GM21825 (cell line): ENCODE results near the gene DDIT3.
"Not testable (repeated sequence)": the region's sequence is repeated elsewhere in the genome, so short reads cannot be mapped to it uniquely, and the experiment has no call there.

ENCODE experiments used
- ATAC-seq: cut with Tn5 transposase; IDR thresholded peaks from one replicate; pipeline ENCODE4 v1.9.1; 2021; ENCODE audit warnings: mild to moderate bottlenecking, moderate library complexity; ENCODE audit not compliant: unreplicated experiment

Gene DDIT3, protein sequence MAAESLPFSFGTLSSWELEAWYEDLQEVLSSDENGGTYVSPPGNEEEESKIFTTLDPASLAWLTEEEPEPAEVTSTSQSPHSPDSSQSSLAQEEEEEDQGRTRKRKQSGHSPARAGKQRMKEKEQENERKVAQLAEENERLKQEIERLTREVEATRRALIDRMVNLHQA

DNA sequence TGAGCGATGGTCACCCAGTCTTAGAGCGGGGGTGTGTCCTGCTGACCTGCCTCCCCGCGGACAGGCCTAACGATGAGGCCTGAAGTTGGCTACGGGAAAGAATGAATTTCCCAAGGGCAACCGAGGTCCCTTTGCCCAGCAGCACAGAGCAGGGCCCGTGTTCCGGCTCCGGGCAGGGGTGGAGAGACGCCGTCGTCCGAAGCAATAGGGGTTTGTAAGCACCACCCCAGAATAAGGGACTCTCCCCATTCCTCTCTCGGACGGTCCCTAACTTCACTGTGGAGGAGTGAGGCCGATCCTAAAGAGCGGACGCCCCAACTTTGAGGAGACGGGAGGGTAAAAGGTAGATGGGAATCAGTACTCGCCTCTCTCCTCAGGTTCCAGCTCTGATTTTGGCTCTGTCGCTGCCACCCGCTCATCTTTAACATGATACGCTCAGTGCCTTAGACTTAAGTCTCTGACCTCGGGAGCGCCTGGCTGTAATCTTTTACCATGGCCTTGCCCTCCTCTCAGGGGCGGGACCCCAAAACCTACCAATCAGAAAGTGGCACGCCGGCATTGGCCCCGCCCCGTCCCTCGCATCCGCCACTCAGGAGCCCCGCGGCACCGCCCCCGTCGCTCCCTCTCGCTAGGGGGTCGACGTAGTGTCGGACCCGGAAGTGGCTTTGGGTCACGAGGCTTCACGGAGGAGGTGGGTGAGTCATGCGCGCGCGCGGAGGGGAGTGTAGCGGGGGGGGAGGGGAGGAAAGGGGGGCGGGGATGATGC is at the start of gene DDIT3:
TSS of gene DDIT3 (minus strand) at position 462 of the 766 bp plus-strand sequence. CDS start 3,108 bp downstream, outside the sequence.
- peak; percentile 67 for ATAC-seq

DNA sequence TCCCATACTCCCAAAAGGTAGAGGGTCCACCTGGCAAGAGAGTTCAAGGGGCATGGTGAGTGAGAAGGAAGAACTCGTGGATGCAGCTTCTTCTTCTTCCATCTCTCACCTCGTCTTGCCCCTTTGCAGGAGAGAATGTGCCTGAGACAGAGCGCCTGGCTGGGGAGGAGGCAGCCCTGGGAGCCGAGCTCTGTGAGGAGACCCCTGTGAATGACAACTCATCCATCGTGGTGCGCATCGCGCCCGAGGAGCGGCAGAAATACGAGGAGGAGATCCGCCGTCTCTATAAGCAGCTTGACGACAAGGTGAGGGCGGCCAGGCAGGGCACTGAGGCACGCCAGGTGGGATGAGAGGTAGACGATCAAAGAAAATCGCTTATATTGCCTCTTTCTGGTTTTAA is 49.5 kb upstream of the DDIT3 start:
- no peak for ATAC-seq

DNA sequence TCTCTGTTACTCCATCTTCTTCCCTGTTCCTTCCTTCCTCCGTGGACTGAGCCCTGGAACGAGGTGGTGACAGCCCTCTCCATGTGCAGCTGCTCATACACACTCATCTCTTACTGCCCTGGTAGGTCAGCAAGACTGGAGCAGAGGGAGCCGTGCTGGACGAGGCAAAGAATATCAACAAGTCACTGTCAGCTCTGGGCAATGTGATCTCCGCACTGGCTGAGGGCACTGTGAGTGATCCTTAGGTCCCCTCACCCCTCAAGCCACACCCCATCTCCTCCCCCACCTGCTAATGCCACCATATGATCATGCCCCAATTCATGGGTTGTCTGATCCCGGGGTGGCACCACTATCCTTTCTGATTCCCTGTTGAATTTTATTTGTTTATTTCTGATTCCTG is 48.5 kb upstream of the DDIT3 start:
- ATAC-seq = no peak

DNA sequence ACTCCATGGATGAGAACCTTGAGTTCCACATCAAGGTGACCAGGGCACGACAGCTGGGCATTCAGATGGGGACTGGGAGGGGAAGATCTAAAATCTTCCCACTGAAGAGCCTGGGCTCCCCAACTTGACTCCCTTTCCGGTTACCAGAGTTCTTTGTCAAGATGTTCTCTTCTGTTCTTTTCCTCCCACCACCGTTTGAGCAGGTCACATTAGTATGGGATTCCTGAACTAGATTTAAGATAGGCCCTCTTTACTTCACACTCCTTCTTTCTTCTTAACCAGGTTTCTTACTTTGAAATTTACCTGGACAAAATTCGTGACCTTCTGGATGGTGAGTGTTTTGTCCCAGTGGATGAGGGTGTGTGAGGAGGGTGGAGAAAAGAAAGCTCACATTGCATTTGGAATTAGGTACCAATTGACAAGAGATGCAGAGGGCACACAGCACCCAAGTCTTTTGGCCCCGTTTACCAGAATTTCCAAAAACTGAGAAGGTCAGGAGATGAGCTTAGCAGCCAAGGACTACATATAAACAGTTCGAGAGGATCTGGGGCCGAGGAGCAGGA is 43.9 kb upstream of the DDIT3 start:
- no peak for ATAC-seq

DNA sequence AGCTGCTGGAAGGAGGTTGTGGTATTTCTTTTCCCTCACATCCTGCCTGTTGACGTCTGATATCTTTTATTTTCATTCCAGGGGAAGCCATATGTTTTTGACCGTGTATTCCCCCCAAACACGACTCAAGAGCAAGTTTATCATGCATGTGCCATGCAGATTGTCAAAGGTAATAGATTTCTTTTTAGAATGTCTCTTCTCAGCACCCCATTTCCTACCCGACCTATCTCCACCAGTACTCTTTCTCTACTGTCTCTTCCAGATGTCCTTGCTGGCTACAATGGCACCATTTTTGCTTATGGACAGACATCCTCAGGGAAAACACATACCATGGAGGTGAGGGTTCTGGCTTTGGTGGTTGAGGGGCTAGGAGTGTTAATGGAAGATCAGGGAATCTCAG is 43.0 kb upstream of the DDIT3 start:
- no peak for ATAC-seq

DNA sequence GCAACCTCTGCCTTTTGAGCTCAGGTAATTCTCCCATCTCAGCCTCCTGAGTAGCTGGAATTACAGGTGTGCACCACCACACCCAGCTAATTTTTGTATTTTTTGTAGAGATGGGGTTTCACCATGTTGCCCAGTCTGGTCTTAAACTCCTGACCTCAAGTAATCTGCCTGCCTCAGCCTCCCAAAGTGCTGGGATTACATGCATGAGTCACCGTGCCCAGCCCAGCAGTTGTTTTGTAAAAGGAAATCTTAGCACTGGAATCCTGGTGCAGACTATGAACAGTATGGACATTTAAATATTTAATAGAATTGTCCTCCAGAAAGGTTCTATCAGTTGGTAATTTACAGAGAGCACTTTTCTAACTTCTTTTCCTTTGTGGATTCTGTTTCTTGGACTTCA is 40.8 kb upstream of the DDIT3 start:
- ATAC-seq = not testable (repeated sequence)

DNA sequence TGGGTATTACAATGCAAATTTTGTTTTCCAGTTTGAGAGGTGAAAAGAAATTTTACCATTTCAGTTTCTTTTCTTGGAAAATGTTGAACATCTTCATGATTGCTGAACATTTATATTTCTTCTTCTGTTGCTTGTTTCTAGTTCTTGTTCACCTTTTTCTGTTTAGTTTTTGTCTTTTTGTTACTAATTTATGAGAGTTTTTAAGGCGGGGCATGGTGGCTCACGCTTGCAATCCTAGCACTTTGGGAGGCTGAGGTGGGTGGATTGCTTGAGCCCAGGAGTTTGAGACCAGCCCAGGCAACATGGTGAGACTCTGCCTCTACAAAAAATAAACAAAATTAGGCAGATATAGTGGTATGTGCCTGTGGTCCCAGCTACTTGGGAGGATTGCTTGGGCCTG is 40.2 kb upstream of the DDIT3 start:
- no peak for ATAC-seq

DNA sequence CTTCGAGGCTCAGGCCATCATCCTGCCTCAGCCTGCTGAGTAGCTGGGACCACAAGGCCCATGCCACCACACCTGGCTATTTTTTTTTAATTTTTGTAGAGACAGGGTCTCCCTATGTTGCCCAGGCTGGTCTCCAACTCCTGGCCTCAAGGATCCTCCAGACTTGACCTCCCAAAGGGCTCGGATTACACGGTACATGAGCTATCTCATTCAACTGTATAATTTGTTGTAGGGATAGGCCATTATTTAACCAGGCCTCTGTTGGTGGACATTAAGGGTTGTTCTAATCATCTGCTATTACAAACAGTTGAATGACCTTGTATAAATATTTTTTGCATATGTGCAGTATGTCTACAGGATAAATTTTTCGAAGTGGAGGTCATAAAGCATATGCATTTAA is 38.5 kb upstream of the DDIT3 start:
- ATAC-seq = no peak

DNA sequence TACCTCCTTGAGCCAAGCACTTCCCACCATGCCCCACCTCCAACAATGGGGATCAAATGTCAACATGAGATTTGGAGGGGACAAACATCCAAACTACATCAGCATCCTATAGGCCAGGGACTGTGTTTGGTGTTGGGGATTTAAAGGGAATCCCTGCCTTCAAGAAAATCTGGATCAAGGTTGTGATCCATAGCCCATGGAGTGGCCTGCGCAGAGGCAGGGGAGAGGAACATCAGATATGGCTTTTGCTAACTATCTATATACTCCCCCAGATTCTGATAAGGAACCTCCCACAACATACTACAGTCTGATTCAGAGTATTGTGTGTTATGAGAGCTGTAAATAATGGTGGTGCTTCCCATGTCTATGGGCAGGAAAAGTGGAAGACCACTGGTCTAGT is 34.6 kb upstream of the DDIT3 start:
- no peak for ATAC-seq

DNA sequence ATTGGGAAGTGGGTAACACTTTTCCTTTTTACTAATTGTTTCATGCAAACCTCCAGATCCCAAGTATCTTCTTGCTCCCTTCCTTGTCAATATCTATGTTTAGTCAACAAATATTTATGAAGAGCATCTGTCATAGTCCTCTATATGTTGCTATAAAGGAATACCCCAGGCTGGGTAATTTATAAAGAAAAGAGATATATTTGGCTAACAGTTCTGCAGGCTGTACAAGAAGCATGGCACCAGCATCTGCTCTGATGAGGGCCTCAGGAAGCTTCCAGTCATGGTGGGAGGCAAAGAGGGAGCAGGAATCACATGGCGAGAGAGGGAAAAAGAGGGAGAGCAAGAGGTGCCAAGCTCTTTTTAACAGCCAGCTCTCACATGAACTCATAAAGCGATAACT is 34.1 kb upstream of the DDIT3 start:
- no peak for ATAC-seq

DNA sequence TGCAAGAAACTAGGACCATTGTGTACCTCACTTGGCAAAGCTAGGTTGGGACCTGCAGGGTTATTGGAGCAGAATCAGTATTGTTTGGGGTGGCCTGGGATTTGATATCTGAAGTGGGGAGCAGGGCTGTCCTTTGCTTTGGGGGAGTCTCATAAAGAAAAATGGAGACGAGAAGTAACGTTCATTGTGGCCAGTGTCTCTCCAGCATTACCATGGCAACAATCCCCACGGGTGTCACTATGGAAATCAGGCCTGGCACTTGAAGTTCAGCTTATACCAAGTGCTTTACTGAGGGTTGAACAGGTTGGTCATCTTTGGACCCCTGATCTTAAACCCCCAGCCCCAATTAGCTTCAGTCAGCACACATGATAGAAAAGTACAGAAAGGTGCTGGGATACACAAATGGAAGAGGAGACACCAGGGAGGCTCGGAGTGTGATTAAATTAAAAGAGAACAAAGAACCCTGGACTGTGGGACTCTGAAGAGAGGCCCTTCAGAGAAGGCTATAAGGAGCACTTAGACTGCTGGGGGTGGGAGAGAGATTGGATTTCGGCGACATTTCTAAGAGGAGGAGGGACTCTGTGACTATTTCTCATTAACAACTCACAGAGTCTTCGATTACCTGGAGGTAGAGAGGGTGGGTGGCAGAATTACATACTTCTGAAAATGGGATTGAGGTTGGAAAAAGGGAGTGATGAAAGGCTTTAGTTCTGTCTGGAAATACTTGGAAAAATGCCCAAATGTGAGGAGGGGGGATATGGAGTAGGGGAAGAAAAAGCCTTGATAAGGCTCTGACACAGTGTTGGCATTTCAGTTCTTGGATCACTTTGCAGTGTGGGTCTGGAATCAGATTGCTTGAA is 33.3 kb upstream of the DDIT3 start:
- ATAC-seq = no peak

DNA sequence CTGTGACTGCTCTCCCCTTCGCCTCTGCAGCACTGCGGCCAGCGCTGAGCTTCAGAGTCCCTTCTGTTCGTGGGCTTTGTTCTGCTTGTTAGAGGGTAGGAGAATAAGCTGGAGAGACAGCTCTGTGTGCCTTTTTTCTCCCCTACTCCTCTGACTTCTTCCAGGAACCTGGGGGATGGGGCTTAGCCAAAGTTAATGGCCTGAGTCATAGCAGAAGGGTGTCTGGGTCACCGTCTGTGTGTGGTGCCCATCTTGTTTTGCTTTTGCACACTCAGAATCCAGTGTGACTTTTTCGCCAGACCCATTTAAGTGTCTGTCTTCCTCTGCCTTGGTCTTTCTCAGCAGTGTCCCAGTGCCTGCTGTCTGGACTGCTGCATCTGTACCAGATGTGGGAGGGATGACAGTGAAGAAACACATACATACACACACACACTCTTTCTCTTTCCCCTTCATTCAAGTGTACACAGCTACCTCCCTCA is 32.6 kb upstream of the DDIT3 start:
- no peak for ATAC-seq

DNA sequence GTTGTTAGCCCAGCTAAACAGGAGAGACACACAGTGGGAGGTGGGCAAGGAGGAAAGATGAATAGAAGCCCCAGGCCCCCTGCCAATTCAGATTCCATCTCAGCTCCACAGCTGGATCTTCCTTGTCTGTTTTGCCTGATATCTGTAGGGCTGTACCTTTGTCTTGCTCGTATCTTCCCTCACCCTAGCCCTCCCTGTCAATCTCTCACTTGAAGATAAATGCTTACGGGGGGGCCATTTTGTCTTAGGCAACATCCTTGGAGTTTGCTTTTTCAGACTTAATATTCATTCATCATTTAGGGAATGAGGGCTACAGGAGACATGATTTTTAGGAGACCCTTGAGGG is 32.0 kb upstream of the DDIT3 start:
- ATAC-seq = no peak

DNA sequence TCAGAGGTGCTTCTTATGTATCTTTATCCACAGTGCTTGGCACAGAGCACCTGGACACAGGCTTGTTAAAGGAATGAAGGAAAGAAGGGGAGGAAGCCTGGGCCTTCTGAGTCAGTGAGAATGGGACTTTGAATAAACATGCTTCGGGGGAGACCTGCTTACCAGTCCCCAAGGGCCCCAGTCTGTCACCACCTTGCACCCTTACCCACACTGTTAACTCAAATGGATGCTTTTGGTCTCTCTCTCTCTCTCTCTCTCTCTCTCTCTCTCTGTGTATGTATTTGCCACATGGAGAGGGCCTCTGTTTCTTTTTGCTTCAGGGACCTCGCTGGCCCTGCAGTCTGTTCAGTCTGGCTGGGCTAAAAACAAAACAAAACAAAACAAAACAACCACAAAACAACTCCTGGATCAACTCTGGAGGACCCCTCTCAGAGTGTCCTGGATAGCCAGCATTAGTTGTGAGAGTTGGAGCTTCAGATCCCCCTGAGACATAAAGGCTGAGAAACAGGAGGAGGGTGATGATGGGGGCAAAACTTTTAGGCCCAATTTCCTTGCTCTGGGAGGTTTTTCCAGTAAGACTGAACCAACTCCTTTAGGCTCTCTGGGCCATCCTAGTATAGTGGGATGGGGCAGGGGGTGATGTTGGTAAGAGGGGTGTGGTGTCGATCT is 31.5 kb upstream of the DDIT3 start:
- ATAC-seq = no peak

DNA sequence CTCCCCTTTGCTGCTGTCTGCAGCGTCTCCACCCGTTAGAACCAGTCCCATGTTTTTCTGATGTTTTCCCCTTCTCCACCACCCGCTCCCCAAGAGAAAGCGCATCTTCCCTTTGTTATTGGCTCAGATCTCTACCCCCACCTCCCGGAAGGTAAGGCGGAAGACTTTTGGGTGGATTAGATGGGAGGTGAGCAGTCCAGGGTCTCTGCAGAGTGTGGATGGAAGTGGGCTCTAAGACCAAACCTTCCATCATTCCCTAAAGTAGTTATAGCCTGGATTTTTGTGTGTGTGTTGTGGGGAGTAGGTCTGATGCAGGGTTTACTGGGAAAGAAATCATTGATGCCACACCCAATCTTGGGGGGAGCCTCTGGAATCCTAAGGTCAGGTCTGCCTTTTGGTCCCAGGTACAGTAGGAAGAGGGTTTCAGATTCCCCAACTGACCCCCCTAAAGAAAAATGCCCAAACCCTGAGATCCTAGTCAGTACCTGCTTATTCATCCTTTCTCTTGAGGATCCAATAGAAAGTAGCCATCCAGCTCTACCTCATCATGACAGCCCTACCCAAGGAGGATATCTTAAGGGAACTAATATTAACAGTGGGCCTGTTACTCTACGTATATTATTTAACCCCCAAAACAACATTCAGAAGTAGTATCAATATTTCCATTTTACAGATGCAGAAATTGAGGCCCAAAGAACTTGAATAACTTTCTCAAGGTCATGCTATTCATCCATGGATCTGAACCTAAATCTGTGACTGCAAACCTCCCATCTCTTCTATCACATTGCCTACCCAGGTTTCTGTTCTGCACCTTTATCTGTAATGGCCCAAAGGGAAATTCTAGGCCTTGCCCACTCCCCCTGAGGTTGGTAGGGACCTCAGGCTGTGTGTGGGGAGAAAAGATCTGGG is 30.6 kb upstream of the DDIT3 start:
- ATAC-seq = no peak

DNA sequence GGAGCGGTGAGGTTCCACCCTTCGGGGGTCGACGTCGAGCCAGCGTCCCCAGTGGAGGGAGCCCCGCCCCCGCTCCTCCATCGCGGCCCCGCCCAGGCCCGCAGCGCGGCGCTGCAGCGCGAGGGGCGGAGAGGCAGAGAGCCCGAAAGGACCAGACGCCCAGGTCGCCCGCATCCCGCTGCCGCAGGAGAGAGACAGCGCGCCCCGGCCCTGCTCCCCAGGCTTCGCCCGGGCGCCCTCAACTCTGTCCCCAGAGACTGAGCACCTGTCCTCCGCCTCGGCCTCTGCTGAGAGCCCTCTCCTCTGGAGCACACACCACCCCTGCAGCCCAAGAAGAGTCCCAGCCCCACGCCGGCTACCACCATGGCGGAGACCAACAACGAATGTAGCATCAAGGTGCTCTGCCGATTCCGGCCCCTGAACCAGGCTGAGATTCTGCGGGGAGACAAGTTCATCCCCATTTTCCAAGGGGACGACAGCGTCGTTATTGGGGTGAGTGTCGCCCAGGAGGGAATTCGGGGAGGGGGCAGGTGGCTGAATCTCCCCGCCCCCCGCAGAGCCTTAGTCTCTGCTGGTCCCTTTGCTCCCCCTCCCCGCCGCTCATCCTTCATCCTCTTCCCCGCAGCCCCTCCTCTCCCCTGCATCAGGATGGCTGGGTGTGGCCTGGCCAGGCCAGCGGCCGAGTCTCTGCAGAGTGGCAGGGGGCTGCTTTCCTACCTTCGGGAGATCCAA is 29.8 kb upstream of the DDIT3 start, which contains the start of gene KIF5A:
TSS of gene KIF5A (plus strand) at position 136 of the 732 bp plus-strand sequence. CDS start at position 364, 228 bp downstream.
- ATAC-seq = no peak

DNA sequence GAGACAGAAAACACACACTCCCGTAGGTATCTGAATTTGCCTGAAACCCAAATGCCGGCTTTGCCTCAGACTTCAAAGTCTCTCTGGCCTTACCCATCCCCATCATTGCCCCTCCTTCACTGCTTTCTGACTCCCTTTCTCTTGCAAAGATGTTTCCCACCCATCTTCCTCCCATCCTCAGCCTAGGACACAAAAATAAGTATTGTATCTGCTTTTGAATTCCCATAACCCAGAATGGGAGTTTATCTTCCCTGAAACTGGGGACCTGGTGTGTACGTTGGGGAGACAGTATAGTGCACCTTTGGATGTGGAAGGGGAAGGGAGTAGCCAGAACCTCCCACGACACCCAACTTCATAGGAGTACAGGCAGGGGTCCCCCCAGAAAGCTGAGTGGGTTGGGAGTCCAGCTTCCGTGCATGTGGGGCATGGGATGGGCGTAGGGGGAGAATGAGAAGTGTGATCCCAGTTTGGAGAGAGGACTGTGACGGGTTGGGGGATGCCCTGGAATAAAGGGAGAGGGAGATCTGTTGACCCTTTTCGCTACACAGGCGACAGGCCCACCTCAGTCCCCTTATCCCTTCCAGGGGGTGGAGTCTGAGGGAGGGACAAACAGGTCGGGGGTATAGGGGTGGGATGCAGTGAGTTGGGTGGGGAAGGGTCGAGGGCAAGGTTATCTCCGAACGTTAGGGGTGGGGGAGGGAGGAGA is 29.0 kb upstream of the DDIT3 start:
- no peak for ATAC-seq

DNA sequence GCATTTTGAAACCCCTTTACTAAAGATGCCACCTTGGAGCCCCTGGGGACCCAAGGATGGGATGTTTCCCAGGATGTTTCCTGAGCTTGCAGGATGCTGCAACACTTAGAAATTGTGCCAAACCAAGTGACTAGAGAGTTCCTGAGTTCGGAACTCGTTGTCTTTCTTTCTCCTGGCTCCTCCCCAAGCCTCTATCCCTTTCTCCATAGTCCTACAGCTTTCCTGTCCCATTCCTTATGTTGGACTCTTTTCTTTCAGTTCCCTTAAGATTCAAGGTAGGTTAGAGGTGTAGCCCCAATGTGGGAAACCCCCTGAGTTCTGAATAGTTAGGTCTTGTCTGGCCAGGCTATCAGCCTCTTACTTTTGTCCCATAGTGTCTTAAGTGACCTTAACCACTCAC is 28.2 kb upstream of the DDIT3 start:
- ATAC-seq = no peak

DNA sequence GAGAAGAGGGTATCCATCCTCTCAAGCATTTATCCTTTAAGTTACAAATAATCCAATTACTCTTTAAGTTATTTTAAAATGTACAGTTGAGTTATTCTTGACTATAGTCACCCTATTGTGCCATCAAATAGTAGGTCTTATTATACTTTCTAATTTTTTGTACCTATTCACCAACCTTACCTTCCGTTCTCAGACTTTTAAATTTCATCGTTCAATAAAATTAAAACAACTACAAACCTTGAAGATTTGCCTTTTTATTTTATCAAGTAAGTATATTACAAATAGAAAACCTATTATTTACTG is 27.6 kb upstream of the DDIT3 start:
- ATAC-seq = no peak
